ENCODE data around the gene IQSEC3.
"Not testable (repeated sequence)": the region's sequence is repeated elsewhere in the genome, so short reads cannot be mapped to it uniquely, and the experiment has no call there.

Gene IQSEC3

GRCh38 chr12:109872-110271 lies 43.3 kb downstream of the IQSEC3 start:
- DNase-seq (ENCODE audit: low read depth in 3 of 3, low spot score in 1 of 3) = no peak

GRCh38 chr12:111699-112493 lies 45.3 kb downstream of the IQSEC3 start:
- DNase-seq (ENCODE audit: low read depth in 3 of 3, low spot score in 1 of 3) = no peak

- no peak for DNase-seq (ENCODE audit: low read depth in 3 of 3, low spot score in 1 of 3)
Measured at GRCh38 chr12:113347-113746, 46.8 kb downstream of the IQSEC3 start.

GRCh38 chr12:114626-115211 lies 48.2 kb downstream of the IQSEC3 start:
- no peak for DNase-seq (ENCODE audit: low read depth in 3 of 3, low spot score in 1 of 3)

- no peak for DNase-seq (ENCODE audit: low read depth in 3 of 3, low spot score in 1 of 3)
Measured at GRCh38 chr12:115518-115917, 49.0 kb downstream of the IQSEC3 start.

- no peak for DNase-seq (ENCODE audit: low read depth in 3 of 3, low spot score in 1 of 3)
Measured at GRCh38 chr12:115960-116915, 49.7 kb downstream of the IQSEC3 start.

- DNase-seq (ENCODE audit: low read depth in 3 of 3, low spot score in 1 of 3) = no peak
Measured at GRCh38 chr12:117311-117710, 50.7 kb downstream of the IQSEC3 start.

- DNase-seq (ENCODE audit: low read depth in 3 of 3, low spot score in 1 of 3) = no peak
Measured at GRCh38 chr12:117816-118345, 51.3 kb downstream of the IQSEC3 start.

GRCh38 chr12:118591-118990 lies 52.0 kb downstream of the IQSEC3 start:
- no peak for DNase-seq (ENCODE audit: low read depth in 3 of 3, low spot score in 1 of 3)

GRCh38 chr12:120951-121350 lies 54.4 kb downstream of the IQSEC3 start:
- no peak for DNase-seq (ENCODE audit: low read depth in 3 of 3, low spot score in 1 of 3)

GRCh38 chr12:121647-122046 lies 55.1 kb downstream of the IQSEC3 start:
- no peak for DNase-seq (ENCODE audit: low read depth in 3 of 3, low spot score in 1 of 3)

GRCh38 chr12:125075-125474 lies 58.5 kb downstream of the IQSEC3 start:
- no peak for DNase-seq (ENCODE audit: low read depth in 3 of 3, low spot score in 1 of 3)

GRCh38 chr12:125566-125965 lies 59.0 kb downstream of the IQSEC3 start:
- DNase-seq (ENCODE audit: low read depth in 3 of 3, low spot score in 1 of 3) = no peak

GRCh38 chr12:128079-128478 lies 61.5 kb downstream of the IQSEC3 start:
- DNase-seq (ENCODE audit: low read depth in 3 of 3, low spot score in 1 of 3) = no peak

- DNase-seq (ENCODE audit: low read depth in 3 of 3, low spot score in 1 of 3) = no peak
Measured at GRCh38 chr12:129001-129400, 62.4 kb downstream of the IQSEC3 start.

- no peak for DNase-seq (ENCODE audit: low read depth in 3 of 3, low spot score in 1 of 3)
Measured at GRCh38 chr12:130519-130918, 64.0 kb downstream of the IQSEC3 start.

GRCh38 chr12:131008-131407 lies 64.4 kb downstream of the IQSEC3 start:
- DNase-seq (ENCODE audit: low read depth in 3 of 3, low spot score in 1 of 3) = no peak

GRCh38 chr12:131732-132495 lies 65.3 kb downstream of the IQSEC3 start:
- no peak for DNase-seq (ENCODE audit: low read depth in 3 of 3, low spot score in 1 of 3)

- DNase-seq (ENCODE audit: low read depth in 3 of 3, low spot score in 1 of 3) = not testable (repeated sequence)
Measured at GRCh38 chr12:133616-134232, 67.2 kb downstream of the IQSEC3 start.

GRCh38 chr12:135138-135537 lies 68.6 kb downstream of the IQSEC3 start:
- DNase-seq (ENCODE audit: low read depth in 3 of 3, low spot score in 1 of 3) = no peak

All from stimulated activated CD4-positive, alpha-beta T cell treated with anti-CD3 and anti-CD28 coated beads, TNF-alpha, amount 100 ng/mL, for 1 hour (primary cell).